GM21717 (cell line): Measurements from ENCODE around the gene GPC5.
"Not testable (repeated sequence)": the region's sequence is repeated elsewhere in the genome, so short reads cannot be mapped to it uniquely, and the experiment has no call there.

ENCODE experiments used
- ATAC-seq: cut with Tn5 transposase; IDR thresholded peaks from one replicate; pipeline ENCODE4 v1.9.1; 2021; ENCODE audit warnings: mild to moderate bottlenecking, moderate library complexity; ENCODE audit not compliant: unreplicated experiment

The GPC5 gene

GRCh38 chr13:92886535-92887077 lies 1488.2 kb downstream of the GPC5 start:
- no peak for ATAC-seq

- ATAC-seq: no peak
Observed at GRCh38 chr13:92894447-92894846, 1496.0 kb downstream of the GPC5 start.

- no peak for ATAC-seq
Observed at GRCh38 chr13:92896842-92897241, 1498.4 kb downstream of the GPC5 start.

DNA sequence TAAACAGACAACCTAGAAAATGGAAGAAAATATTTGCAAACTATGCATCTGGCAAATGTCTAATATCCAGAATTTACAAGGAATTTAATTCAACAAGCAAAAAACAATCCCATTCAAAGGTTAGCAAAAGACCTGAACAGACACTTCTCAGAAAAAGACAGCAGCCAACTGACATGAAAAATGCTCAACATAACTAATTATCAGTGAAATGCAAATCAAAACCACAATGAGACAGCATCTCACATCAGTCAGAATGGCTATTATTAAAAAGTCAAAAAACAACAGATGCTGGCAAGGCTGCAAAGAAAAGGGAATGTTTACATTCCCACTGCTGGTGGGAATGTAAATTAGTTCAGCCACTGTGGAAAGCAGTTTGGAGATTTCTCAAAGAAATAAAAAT lies 1500.5 kb downstream of the GPC5 start:
- ATAC-seq: not testable (repeated sequence)

GRCh38 chr13:92900446-92900845 lies 1502.0 kb downstream of the GPC5 start:
- ATAC-seq: no peak

DNA sequence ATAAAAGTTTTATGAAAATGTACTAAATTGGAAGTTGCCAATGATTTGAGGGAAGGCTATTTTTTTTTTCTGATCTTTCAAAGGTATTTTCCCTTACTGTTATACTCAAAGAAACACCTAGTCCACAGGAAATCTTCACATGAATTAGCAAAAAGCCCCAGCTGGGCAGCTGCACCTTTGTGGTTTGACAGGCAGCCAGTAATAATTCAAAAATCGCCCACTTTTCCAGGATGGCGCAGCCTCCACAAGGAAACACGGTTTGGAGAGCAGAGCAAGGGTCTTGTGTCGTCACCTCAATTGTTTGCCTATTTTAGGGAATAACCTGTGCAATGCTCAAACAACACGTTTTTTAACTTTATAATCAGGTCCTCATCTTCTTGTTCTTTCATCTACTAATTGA lies 1503.3 kb downstream of the GPC5 start:
- no peak for ATAC-seq

DNA sequence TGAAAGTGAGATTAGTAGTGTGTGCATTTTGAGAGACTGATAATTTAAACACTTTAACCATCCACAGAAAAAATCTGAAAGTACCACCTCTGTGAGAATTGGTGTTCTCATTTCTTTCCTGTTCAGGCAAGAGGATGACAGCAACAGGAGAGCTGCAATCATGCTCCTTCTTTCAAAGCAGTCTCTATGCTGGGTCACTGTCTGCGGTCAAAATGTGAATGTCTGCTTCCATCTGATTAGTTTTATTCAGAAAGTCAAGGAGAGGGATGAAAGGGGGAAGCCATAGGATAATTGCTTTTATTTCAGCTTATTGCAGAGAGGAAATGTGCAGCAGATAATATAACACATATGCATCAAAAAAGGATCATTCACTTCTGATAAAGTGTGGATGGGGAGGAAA lies 1514.2 kb downstream of the GPC5 start:
- no peak for ATAC-seq

DNA sequence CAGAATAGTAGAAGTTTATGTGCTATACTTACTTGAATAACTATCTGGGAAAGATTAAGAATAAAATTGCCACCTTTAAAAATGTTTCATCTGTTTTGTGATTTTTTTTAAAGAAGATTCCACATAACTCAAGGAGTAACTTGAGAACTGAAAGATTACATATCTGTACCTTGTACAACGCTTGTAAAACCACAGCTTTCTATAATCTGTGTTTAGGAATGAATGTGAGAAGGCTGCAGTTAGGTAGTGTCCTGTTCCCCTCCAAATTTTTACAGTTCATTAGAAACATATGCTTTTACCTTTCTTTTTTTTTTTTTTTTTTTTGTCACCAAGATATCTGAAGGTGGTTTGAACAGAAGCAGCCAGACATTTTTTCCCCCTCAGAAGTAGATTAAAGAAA lies 1515.4 kb downstream of the GPC5 start:
- ATAC-seq: no peak
